HG03354 (cell line): ENCODE measurements around the gene PCDHGA6.
"Not testable (repeated sequence)": the region's sequence is repeated elsewhere in the genome, so short reads cannot be mapped to it uniquely, and the experiment has no call there.

Experiments used
- ATAC-seq: cut with Tn5 transposase; IDR thresholded peaks from one replicate; pipeline ENCODE4 v1.9.1; 2021; ENCODE audit warnings: mild to moderate bottlenecking; ENCODE audit not compliant: unreplicated experiment, poor library complexity, severe bottlenecking

The PCDHGA6 gene

DNA sequence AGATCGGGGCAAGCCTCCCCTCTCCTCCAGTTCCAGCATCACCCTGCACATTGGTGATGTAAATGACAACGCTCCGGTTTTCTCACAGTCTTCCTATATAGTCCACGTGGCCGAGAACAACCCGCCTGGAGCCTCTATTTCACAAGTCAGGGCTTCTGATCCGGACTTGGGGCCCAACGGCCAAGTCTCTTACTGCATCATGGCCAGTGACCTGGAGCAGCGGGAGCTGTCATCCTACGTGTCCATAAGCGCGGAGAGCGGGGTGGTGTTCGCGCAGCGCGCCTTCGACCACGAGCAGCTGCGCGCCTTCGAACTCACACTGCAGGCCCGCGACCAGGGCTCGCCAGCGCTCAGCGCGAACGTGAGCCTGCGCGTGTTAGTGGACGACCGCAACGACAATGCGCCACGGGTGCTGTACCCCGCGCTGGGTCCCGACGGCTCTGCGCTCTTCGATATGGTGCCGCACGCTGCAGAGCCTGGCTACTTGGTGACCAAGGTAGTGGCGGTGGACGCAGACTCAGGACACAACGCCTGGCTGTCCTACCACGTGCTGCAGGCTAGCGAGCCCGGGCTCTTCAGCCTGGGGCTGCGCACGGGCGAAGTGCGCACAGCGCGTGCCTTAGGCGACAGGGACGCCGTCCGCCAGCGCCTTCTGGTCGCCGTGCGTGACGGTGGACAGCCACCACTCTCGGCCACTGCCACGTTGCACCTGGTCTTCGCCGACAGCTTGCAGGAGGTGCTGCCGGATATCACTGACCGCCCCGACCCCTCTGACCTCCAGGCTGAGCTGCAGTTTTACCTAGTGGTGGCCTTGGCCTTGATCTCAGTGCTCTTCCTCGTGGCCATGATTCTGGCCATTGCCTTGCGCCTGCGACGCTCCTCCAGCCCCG lies 15.7 kb downstream of the PCDHGA6 start:
- no peak for ATAC-seq

DNA sequence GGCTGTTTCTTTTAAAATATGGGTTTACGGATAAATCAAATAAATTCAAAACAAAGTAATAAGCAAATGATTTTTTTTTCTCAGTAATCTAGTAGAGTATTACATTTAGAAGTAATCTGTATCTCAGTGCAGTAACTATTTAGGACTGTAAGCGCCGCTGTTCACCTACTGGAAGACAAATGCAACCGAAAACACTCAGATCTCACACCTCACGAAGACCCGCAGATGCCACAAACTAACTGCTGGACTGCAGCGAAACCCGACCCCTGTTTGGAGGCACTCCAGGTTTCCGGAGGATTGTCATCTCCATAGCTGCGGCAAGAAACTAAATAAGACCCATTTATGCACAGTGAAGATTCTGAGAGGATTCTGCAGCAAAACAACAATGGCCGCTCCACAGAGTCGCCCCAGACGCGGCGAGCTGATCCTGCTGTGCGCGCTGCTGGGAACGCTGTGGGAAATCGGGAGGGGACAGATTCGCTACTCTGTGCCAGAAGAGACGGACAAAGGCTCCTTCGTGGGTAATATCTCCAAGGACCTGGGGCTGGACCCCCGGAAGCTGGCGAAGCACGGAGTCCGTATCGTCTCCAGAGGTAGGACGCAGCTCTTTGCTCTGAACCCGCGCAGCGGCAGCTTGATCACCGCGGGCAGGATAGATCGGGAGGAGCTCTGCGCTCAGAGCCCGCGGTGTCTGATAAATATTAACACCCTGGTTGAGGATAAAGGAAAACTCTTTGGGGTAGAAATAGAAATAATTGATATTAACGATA lies 18.9 kb downstream of the PCDHGA6 start, which contains the start of gene PCDHGA8:
PCDHGA8 (plus strand) TSS at position 205 of the 770 bp plus-strand sequence; CDS start at position 386, 181 bp downstream.
- ATAC-seq = no peak

DNA sequence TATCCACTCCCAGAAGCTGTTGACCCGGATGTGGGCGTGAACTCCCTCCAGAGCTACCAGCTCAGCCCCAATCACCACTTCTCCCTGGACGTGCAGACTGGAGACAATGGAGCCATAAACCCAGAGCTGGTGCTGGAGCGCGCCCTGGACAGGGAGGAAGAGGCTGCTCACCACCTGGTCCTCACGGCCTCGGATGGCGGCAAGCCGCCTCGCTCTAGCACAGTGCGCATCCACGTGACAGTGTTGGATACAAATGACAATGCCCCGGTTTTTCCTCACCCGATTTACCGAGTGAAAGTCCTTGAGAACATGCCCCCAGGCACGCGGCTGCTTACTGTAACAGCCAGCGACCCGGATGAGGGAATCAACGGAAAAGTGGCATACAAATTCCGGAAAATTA lies 19.6 kb downstream of the PCDHGA6 start:
- ATAC-seq = no peak

DNA sequence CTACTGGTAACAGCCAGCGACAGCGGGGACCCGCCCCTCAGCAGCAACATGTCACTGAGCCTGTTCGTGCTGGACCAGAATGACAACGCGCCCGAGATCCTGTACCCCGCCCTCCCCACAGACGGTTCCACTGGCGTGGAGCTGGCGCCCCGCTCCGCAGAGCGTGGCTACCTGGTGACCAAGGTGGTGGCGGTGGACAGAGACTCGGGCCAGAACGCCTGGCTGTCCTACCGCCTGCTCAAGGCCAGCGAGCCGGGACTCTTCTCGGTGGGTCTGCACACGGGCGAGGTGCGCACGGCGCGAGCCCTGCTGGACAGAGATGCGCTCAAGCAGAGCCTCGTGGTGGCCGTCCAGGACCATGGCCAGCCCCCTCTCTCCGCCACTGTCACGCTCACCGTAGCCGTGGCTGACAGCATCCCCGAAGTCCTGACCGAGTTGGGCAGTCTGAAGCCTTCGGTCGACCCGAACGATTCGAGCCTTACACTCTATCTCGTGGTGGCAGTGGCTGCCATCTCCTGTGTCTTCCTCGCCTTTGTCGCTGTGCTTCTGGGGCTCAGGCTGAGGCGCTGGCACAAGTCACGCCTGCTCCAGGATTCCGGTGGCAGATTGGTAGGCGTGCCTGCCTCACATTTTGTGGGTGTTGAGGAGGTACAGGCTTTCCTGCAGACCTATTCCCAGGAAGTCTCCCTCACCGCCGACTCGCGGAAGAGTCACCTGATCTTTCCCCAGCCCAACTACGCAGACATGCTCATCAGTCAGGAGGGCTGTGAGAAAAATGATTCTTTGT lies 20.9 kb downstream of the PCDHGA6 start:
- not testable (repeated sequence) for ATAC-seq

DNA sequence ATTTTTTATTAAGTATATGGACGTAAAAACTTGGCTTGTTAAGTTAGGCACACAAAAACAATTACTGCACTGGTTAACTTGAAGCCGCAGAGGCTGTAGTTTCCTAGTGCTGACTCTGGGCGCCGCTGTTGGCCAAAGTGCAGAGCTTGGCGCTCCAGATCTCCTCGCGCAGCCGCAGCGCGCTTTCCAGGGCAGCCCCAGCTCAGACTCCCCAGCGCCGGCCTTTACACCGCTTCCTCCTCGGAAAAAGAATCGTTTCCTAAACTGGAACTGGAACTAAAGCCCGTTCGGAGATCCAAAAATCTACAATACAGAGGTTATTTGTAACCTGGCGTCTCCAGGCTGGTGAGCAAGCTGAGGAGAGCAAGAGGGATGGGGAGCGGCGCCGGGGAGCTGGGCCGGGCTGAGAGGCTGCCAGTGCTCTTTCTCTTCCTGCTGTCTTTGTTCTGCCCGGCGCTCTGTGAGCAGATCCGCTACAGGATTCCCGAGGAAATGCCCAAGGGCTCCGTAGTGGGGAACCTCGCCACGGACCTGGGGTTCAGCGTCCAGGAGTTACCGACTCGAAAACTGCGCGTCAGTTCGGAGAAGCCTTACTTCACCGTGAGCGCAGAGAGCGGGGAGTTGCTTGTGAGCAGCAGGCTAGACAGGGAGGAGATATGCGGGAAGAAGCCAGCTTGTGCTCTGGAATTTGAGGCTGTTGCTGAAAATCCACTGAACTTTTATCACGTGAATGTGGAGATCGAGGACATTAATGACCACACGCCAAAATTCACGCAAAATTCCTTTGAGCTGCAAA lies 24.3 kb downstream of the PCDHGA6 start, which contains the start of gene PCDHGB5:
PCDHGB5 (plus strand) TSS at position 192 of the 796 bp plus-strand sequence; CDS start at position 373, 181 bp downstream.
- ATAC-seq = peak; percentile 93

DNA sequence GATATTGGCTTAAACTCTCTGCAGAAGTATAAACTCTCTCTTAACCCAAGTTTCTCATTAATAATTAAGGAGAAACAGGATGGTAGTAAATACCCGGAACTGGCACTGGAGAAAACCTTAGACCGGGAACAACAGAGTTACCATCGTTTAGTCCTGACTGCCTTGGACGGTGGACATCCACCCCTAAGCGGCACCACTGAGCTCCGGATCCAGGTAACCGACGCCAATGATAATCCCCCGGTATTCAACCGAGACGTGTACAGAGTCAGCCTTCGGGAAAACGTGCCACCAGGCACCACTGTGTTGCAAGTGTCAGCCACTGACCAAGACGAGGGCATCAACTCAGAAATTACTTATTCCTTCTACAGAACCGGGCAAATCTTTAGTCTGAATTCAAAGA lies 24.9 kb downstream of the PCDHGA6 start:
- no peak for ATAC-seq

DNA sequence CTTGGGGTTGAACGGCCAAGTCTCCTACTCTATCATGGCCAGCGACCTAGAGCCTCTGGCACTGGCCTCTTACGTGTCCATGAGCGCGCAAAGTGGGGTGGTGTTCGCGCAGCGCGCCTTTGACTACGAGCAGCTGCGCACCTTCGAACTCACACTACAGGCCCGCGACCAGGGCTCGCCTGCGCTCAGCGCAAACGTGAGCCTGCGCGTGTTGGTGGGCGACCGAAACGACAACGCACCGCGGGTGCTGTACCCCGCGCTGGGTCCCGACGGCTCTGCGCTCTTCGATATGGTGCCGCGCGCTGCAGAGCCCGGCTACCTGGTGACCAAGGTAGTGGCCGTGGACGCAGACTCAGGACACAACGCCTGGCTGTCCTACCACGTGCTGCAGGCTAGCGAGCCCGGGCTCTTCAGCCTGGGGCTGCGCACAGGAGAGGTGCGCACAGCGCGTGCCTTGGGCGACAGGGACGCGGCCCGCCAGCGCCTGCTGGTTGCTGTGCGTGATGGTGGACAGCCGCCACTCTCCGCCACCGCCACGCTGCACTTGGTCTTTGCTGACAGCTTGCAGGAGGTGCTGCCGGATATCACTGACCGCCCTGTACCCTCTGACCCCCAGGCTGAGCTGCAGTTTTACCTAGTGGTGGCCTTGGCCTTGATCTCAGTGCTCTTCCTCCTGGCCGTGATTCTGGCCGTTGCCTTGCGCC lies 26.0 kb downstream of the PCDHGA6 start:
- no peak for ATAC-seq

DNA sequence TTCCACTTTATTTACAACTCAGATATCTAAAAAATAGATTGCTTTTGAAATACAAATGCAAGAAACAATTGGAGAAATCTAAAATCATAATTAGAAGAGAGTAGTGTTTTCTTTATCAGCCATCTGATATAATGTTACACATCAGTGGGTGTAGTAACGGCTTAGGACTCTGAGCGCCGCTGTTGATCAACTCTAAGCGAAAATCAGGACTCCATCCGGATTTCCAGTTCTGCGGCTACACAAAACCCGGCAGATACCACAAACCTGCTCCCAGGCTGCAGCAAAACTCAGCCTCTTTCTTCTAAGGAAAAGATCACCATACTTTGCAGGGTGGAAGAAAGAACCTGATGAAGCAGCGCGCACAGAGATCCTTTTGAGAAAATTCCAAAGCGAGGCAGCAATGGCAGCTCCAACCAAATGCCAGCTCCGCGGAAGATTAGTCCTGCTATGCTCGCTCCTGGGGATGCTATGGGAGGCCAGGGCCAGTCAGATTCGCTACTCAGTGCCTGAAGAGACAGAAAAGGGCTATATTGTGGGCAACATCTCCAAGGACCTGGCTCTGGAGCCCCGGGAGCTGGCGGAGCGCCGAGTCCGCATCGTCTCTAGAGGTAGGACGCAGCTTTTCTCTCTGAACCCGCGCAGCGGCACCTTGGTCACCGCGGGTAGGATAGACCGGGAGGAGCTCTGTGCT lies 29.0 kb downstream of the PCDHGA6 start, which contains the start of gene PCDHGA9:
PCDHGA9 (plus strand) TSS at position 226 of the 691 bp plus-strand sequence; CDS start at position 401, 175 bp downstream.
- ATAC-seq = no peak

DNA sequence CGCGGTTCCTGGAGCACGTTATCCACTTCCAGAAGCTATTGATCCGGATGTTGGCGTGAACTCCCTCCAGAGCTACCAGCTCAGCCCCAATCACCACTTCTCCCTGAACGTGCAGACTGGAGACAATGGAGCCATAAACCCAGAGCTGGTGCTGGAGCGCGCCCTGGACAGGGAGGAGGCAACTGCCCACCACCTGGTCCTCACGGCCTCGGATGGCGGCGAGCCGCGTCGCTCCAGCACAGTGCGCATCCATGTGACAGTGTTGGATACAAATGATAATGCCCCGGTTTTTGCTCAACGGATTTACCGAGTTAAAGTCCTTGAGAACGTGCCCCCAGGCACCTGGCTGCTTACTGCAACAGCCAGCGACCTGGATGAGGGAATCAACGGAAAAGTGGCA lies 29.7 kb downstream of the PCDHGA6 start:
- no peak for ATAC-seq

DNA sequence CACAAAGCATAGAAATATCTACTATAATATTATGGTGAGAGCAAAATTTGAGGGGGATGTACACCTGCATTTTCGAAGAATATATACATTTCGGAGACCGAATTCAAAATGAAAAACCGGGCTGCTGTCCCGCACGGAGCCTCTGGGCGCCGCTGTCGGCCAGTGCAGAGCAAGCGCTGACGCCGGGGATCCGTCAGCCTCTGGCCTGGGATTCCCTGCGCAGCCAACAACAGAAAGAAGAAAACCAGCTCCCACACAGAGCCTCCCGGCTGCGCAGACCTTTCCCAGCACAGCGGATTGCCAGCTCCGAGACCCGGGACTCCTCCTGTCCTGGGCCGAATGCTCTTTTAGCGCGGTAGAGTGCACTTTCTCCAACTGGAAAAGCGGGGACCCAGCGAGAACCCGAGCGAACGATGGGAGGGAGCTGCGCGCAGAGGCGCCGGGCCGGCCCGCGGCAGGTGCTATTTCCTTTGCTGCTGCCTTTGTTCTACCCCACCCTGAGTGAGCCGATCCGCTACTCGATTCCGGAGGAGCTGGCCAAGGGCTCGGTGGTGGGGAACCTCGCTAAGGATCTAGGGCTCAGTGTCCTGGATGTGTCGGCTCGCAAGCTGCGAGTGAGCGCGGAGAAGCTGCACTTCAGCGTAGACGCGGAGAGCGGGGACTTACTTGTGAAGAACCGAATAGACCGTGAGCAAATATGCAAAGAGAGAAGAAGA lies 34.3 kb downstream of the PCDHGA6 start, which contains the start of gene PCDHGB6:
PCDHGB6 (plus strand) TSS at position 232 of the 716 bp plus-strand sequence; CDS start at position 414, 182 bp downstream.
- ATAC-seq = peak; percentile 81

DNA sequence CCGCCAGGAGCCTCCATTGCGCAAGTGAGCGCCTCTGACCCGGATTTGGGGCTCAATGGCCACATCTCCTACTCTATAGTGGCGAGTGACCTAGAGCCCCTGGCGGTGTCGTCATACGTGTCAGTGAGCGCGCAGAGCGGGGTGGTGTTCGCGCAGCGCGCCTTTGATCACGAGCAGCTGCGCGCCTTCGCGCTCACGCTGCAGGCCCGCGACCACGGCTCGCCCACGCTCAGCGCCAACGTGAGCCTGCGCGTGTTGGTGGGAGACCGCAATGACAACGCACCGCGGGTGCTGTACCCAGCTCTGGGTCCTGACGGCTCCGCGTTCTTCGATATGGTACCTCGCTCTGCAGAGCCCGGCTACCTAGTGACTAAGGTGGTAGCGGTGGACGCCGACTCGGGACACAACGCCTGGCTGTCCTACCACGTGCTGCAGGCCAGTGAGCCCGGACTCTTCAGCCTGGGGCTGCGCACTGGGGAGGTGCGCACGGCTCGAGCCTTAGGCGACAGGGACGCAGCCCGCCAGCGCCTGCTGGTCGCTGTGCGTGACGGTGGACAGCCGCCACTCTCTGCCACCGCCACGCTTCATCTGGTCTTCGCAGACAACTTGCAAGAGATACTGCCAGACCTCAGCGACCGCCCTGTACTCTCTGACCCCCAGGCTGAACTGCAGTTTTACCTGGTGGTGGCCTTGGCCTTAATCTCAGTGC lies 36.1 kb downstream of the PCDHGA6 start:
- ATAC-seq = no peak

DNA sequence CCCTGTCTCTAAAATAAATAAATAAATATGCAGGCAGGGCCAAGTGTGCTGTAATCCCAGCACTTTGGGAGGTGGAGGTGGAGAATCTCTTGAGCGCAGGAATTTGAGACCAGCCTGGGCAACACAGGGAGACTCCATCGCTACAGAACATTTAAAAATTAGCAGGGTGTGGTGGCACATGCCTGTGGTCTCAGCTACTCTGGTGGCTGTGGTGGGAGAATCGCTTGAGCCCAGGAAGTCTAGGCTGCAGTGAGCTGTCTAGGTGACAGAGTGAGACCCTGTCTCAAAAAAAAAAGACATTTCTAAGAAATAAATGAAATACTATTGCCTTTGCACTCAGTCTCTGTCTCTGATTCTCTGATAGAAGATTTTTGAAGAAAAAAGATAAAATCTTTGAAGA lies 37.9 kb downstream of the PCDHGA6 start:
- no peak for ATAC-seq

DNA sequence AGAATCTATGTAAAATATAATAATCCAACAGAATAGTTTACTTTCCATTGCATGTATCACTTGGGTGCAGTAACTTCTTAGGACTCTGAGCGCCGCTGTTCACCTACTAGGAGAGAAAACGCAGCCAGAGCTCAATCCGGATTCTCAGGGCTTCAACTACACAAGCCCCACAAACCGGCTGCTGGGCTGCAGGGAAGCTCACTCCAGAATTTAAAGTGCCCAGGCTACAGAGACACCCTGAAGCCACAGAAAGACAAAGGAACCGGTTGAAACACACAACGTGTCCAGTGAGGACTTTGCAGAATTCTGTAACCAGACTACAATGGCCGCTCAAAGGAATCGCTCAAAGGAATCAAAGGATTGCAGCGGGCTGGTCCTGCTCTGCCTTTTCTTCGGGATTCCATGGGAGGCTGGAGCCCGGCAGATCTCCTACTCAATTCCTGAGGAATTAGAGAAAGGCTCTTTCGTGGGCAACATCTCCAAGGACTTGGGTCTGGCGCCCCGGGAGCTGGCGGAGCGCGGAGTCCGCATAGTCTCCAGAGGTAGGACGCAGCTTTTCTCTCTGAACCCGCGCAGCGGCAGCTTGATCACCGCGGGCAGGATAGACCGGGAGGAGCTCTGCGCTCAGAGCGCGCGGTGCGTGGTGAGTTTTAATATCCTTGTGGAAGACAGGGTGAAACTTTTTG lies 39.3 kb downstream of the PCDHGA6 start, which contains the start of gene PCDHGA10:
PCDHGA10 (plus strand) TSS at position 134 of the 686 bp plus-strand sequence; CDS start at position 323, 189 bp downstream.
- ATAC-seq = peak; percentile 81

DNA sequence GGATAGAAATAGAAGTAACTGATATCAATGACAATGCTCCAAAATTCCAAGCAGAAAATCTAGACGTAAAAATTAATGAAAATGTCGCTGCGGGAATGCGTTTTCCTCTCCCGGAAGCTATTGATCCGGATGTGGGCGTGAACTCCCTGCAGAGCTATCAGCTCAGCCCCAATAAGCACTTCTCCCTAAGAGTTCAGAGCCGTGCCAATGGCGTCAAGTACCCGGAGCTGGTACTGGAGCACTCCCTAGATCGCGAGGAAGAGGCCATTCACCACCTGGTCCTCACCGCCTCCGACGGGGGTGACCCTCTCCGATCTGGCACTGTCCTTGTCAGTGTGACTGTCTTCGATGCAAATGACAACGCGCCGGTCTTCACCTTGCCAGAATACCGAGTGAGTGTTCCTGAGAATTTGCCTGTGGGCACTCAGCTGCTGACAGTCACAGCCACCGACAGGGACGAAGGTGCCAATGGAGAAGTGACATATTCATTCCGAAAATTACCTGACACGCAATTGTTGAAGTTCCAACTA lies 39.9 kb downstream of the PCDHGA6 start:
- no peak for ATAC-seq

DNA sequence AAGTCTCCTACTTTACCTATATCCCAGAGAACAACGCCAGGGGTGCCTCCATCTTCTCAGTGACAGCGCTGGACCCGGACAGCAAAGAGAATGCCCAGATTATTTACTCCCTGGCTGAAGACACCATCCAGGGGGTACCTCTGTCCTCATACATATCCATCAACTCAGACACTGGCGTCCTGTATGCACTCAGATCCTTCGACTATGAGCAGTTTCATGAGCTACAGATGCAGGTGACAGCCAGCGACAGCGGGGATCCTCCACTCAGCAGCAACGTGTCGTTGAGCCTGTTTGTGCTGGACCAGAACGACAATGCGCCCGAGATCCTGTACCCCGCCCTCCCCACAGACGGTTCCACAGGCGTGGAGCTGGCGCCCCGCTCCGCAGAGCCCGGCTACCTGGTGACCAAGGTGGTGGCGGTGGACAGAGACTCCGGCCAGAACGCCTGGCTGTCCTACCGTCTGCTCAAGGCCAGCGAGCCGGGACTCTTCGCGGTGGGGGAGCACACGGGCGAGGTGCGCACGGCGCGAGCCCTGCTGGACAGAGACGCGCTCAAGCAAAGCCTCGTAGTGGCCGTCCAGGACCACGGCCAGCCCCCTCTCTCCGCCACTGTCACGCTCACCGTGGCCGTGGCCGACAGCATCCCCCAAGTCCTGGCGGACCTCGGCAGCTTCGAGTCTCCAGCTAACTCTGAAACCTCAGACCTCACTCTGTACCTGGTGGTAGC lies 41.0 kb downstream of the PCDHGA6 start:
- not testable (repeated sequence) for ATAC-seq
